ENCODE results near the gene ANKFN1. TPM values are rescaled to one million over a fixed set of nuclear protein-coding genes. Genes with fewer than 3 reads are reported as not detected.

The ANKFN1 gene
- total RNA-seq, 1 donor from 2014 or later, result 0.96 TPM

DNA sequence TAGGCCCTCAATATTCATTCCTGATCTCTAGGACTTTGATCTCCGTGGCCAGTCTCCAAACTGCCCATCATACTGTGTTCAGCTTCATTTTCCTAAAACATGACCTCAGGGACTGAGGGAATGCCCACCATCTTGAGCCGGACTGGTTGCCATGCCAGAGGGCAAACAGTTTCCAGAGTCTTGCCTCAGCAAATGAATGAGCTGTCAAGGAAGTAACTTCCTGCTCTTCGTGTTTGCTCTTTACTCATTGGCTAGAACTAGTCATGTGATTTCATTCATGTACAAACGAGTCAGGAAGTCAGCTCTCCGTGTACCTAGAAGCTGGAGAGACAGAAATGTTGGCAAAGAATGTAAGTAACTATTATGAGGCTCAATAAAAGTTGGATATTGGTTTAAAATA, 50.2 kb downstream of the ANKFN1 start:
- Mint-ChIP-seq H3K9me3 (ENCODE audit: unreplicated experiment) (no peaks in the 10 kb centered on the region), H3K4me1 (ENCODE audit: low read depth, unreplicated experiment) (no peaks in the 10 kb centered on the region), H3K27ac (ENCODE audit: unreplicated experiment) (no peak overlapping the region), H3K4me3 (ENCODE audit: unreplicated experiment) (no peak overlapping the region), H3K36me3 (ENCODE audit: unreplicated experiment) (no peaks in the 10 kb centered on the region), H3K27me3 (ENCODE audit: unreplicated experiment) (peaks cover 3% of the 10 kb centered on the region)
- no peak for DNase-seq
- TF ChIP-seq, protein P1, sequence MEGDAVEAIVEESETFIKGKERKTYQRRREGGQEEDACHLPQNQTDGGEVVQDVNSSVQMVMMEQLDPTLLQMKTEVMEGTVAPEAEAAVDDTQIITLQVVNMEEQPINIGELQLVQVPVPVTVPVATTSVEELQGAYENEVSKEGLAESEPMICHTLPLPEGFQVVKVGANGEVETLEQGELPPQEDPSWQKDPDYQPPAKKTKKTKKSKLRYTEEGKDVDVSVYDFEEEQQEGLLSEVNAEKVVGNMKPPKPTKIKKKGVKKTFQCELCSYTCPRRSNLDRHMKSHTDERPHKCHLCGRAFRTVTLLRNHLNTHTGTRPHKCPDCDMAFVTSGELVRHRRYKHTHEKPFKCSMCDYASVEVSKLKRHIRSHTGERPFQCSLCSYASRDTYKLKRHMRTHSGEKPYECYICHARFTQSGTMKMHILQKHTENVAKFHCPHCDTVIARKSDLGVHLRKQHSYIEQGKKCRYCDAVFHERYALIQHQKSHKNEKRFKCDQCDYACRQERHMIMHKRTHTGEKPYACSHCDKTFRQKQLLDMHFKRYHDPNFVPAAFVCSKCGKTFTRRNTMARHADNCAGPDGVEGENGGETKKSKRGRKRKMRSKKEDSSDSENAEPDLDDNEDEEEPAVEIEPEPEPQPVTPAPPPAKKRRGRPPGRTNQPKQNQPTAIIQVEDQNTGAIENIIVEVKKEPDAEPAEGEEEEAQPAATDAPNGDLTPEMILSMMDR (IDR thresholded peaks at IDR 0.05; ENCODE audit: partially characterized antibody, unreplicated experiment), result no peak

DNA sequence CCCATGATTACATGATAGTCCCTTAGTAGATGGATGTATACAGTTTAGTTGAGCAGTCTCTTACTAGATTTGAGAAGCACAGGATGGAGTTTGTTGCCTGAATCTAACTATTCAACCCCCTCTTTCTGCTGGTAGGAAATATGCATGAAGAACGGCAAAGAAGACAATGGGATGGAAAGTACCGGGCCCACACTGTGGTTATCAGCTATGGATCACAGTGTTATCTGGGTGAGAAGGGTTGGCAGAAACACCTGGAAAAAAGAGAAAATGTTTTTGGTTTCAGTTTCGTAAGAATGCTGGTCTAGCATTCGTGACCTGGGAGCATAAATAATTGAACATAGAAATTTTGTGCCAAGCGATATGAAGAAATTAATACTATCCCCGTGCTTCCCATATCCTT, 53.1 kb downstream of the ANKFN1 start:
- DNase-seq, result no peak
- no peaks in the 10 kb centered on the region for H3K4me1 Mint-ChIP-seq (ENCODE audit: low read depth, unreplicated experiment)
- no peaks in the 10 kb centered on the region for H3K9me3 Mint-ChIP-seq (ENCODE audit: unreplicated experiment)
- no peaks in the 10 kb centered on the region for H3K36me3 Mint-ChIP-seq (ENCODE audit: unreplicated experiment)
- TF ChIP-seq, protein P1 (IDR thresholded peaks at IDR 0.05; ENCODE audit: partially characterized antibody, unreplicated experiment), result no peak
- no peak overlapping the region for H3K27ac Mint-ChIP-seq (ENCODE audit: unreplicated experiment)
- no peak overlapping the region for H3K4me3 Mint-ChIP-seq (ENCODE audit: unreplicated experiment)
- H3K27me3 Mint-ChIP-seq (ENCODE audit: unreplicated experiment), result no peaks in the 10 kb centered on the region

DNA sequence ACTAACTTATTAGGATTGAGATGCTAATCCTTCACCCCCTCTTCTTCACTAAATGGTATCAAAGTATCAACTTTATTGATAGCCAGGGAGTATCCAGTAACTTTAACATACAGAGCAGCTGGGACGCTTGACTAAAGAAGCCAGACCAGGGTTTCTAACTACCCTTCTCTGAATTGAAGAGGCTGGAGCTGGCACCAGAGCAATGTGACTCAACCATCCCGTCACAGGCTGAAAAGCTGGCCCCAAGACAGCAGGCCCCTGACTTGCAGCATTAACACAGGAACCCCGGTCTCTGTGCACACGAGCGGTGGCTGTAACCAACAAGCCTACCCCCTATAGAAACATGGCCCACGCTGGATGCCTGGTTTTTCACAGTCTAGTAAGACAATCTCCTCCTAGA, 59.8 kb downstream of the ANKFN1 start:
- TF ChIP-seq, protein P1 (IDR thresholded peaks at IDR 0.05; ENCODE audit: partially characterized antibody, unreplicated experiment), result no peak
- no peak overlapping the region for H3K4me3 Mint-ChIP-seq (ENCODE audit: unreplicated experiment)
- no peaks in the 10 kb centered on the region for H3K36me3 Mint-ChIP-seq (ENCODE audit: unreplicated experiment)
- no peaks in the 10 kb centered on the region for H3K9me3 Mint-ChIP-seq (ENCODE audit: unreplicated experiment)
- H3K4me1 Mint-ChIP-seq (ENCODE audit: low read depth, unreplicated experiment), result no peaks in the 10 kb centered on the region
- no peaks in the 10 kb centered on the region for H3K27me3 Mint-ChIP-seq (ENCODE audit: unreplicated experiment)
- no peak overlapping the region for H3K27ac Mint-ChIP-seq (ENCODE audit: unreplicated experiment)
- no peak for DNase-seq

DNA sequence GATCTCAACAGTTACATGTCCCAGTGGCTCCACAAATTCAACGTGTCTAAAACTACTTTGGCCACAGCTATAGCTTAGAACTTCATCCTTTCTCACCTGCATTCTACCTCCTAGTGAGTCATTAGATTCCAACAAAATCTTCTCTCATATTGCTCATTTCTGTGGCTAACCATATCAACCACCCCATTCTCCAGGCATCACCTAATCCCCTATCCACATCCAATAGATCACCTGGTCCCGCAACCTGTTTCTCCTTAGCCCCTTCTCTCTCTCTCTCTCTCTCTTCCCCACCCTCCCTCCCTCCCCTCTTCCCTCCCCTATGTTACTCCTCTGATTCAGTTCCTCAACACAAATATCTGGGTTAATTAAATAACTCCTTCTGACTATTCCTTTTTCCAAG, 64.6 kb downstream of the ANKFN1 start:
- Mint-ChIP-seq H3K9me3 (ENCODE audit: unreplicated experiment) (no peaks in the 10 kb centered on the region), H3K36me3 (ENCODE audit: unreplicated experiment) (no peaks in the 10 kb centered on the region), H3K4me3 (ENCODE audit: unreplicated experiment) (no peak overlapping the region), H3K27ac (ENCODE audit: unreplicated experiment) (no peak overlapping the region), H3K27me3 (ENCODE audit: unreplicated experiment) (no peaks in the 10 kb centered on the region), H3K4me1 (ENCODE audit: low read depth, unreplicated experiment) (no peaks in the 10 kb centered on the region)
- DNase-seq, result no peak
- TF ChIP-seq, protein P1 (IDR thresholded peaks at IDR 0.05; ENCODE audit: partially characterized antibody, unreplicated experiment), result no peak

DNA sequence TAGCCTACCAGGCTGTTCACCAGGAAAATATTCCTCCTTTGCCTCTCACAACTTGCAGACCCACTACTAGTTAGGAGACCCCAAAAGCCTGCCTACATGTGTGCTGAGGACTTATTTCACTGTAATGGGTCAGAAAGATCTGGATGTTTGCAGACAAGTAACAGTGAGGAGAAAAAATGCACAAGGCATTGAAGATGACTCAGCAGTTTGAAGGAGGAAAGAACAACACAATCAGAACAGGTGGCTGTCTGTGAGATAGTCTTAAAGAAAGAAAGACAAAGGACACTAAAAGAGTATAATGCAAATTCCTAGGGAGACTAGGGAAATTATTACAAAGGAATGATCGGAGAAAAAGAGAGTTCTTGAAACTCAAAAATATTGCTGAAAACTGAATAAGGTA, 69.0 kb downstream of the ANKFN1 start:
- H3K36me3 Mint-ChIP-seq (ENCODE audit: unreplicated experiment), result no peaks in the 10 kb centered on the region
- TF ChIP-seq, protein P1 (IDR thresholded peaks at IDR 0.05; ENCODE audit: partially characterized antibody, unreplicated experiment), result no peak
- no peak overlapping the region for H3K27ac Mint-ChIP-seq (ENCODE audit: unreplicated experiment)
- no peak for DNase-seq
- no peaks in the 10 kb centered on the region for H3K4me1 Mint-ChIP-seq (ENCODE audit: low read depth, unreplicated experiment)
- no peaks in the 10 kb centered on the region for H3K9me3 Mint-ChIP-seq (ENCODE audit: unreplicated experiment)
- H3K27me3 Mint-ChIP-seq (ENCODE audit: unreplicated experiment), result no peaks in the 10 kb centered on the region
- H3K4me3 Mint-ChIP-seq (ENCODE audit: unreplicated experiment), result no peak overlapping the region
